Esophagus muscularis mucosa (tissue), 4 donors: Measurements from ENCODE around the gene CD163.

ENCODE experiments used
- CTCF ChIP-seq, 3 experiments: fragments of 200-600 bp in 2 of 3; fragments of 450-650 bp in 1 of 3; sonication (generic) in 2 of 3; IDR thresholded peaks; one replicate each; pipeline ENCODE4 v1.5.1; 2017 to 2019; ENCODE audit warnings: antibody characterized with exemption in 3 of 3, mild to moderate bottlenecking in 2 of 3, moderate library complexity in 1 of 3
- EP300 ChIP-seq: sonication (generic); formaldehyde crosslinking; IDR thresholded peaks from one replicate; pipeline ENCODE4 v1.6.1; 2017; ENCODE audit warnings: antibody characterized with exemption
- POLR2A ChIP-seq: fragments of 450-650 bp; IDR thresholded peaks from one replicate; pipeline ENCODE4 v1.6.1; 2017; ENCODE audit warnings: antibody characterized with exemption, moderate library complexity, mild to moderate bottlenecking, low read depth
- POLR2AphosphoS5 ChIP-seq, 2 donors: sonication (generic); formaldehyde crosslinking; IDR thresholded peaks; one replicate each; pipeline ENCODE4 v1.6.1; 2017; ENCODE audit warnings: antibody characterized with exemption in 2 of 2

- TF ChIP-seq CTCF (IDR thresholded peaks at IDR 0.05), result no peak
- TF ChIP-seq POLR2A, result no peak
- TF ChIP-seq EP300, result no peak
- TF ChIP-seq POLR2AphosphoS5 (IDR thresholded peaks at IDR 0.05), result no peak
Observed at GRCh38 chr12:7483343-7483742, 20.2 kb downstream of the CD163 start.
